Hematopoietic multipotent progenitor cell treated with erythropoietin and hydrocortisone succinate and interleukin-3 and kit ligand, for 8 days (in vitro differentiated cells): ENCODE results near the gene TMEM267.
"Not testable (repeated sequence)": the region's sequence is repeated elsewhere in the genome, so short reads cannot be mapped to it uniquely, and the experiment has no call there.

Experiments used
- DNase-seq: peaks from one replicate; pipeline ENCODE4 v3.0.0-alpha.2; 2015

Gene TMEM267

DNA sequence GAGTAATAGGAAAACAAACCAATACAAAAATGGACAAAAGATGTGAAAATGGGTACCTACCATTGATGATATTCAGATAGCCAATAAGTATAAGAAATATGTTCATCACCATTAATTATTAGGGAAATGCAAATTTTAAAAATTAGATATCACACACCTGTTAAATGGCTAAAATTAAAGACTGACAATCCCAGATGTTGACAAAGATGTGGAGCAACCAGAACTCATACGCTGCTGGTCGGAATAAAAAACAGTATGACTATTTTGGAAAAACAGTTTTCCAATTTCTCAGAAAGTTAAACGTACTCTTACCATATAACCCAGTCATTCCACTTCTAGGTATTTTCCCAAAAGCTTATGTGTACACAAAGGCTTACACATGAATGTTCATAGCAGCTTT is 27.1 kb downstream of the TMEM267 start:
- DNase-seq = no peak

DNA sequence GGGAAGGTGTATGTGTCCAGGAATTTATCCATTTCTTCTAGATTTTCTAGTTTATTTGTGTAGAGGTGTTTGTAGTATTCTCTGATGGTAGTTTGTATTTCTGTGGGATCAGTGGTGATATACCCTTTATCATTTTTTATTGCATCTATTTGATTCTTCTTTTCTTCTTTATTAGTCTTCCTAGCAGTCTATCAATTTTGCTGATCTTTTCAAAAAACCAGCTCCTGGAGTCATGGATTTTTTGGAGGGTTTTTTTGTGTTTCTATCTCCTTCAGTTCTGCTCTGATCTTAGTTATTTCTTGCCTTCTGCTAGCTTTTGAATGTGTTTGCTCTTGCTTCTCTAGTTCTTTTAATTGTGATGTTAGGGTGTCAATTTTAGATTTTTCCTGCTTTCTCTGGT is 42.1 kb downstream of the TMEM267 start:
- DNase-seq = not testable (repeated sequence)

DNA sequence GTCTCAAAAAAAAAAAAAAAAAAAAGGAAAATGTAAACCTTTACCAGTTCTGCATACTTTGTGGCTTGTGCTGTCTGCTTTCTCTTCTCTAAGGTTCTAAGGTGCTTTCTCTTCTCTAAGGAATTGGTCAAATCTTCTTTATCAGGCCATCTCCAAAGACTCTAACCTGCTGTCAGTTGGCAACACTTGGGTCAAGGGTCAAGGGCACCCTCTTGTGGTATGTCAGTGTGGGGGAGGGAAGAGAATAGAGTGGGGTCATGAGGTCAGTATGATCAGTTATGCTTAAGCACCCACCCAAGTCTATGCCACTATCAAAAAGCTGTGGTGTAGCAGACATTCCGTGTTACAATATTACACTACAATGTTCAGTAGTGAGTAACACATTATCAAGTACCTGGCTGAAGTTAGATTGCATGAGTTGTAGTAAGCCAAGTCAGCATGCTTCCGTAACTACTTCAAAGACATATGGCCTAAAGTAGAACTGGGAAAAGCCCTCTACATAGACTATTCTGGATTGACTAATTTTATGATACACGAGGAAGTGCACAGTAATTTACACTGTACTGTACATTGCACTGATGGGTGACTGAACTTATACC is 46.5 kb downstream of the TMEM267 start:
- peak; percentile 27 for DNase-seq

DNA sequence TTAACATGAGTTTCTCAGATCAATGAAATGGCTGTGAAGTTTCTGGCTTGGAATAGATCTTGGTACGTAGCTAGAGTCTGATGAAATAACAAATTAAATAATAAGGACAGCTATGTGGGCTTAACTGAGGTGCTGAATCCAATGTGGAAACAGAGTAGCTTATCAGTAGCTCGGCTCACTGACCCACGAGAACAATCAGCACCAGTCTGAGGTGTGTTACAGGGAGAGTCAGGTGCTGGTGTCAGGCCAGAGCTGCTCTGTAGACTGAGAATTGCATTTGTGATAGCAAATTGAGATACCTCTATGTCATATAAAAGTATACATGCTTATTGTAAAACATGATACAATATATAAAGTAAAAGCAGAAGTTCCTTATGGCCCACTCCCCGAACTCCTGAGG is 50.3 kb downstream of the TMEM267 start:
- DNase-seq = no peak

DNA sequence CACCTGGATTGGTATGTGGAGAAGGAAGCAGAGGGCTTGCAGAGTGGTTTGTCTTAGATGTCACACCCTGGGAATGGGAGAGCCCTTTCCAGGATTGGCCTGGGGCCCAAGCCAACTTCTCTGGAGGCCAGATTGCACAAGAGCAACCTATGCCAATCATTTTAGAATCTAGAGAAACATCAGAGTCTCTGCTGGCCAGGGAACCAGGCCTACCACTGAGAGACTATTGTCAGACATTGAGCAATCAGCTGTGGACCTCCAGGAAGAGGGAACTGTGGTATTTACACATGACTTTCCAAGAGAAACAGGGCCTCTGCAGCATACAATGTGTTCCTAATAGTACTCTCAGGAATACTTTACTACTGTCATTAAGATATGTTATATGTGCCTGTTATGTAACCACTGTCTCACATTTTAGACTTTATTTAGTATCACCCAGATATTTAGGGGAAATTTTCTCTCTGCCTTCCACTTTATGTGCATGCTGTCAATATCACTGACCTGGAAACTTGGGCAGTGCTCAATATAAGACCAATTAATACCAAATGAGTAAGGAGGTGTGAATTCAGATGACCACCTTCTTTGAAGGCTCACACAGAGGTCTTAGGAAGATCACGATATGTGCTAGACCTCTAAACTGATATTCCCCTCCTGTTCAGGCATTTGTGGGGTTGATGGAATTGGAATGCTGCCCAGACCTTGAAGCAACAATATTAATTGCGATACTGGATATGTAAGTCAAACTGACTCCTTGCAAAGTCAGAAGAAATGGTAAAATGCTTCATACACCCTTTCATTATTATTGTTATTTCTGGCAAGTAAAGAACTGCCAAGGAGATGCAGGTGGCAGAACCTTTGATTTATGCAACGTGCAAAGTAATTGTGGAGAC is 50.9 kb downstream of the TMEM267 start:
- no peak for DNase-seq

DNA sequence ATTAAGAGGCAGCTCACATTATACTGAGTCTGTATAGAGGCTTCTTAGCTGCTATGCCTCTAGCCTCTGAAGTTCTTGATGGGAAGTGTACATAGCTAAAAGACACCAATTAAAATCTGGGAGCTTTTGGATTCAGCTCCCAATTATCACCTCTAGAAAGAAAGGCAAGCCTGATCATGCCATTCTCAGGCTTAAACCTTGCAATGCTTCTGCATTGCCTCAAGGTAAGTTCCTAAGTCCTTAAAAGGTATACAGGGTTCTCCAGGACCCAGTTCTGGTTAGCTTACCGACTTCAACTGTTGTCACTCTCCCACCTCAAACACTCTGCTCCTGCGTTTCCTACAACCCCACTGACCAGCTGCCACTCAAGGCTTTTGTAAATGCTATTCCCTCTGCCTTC is 54.0 kb downstream of the TMEM267 start:
- no peak for DNase-seq

DNA sequence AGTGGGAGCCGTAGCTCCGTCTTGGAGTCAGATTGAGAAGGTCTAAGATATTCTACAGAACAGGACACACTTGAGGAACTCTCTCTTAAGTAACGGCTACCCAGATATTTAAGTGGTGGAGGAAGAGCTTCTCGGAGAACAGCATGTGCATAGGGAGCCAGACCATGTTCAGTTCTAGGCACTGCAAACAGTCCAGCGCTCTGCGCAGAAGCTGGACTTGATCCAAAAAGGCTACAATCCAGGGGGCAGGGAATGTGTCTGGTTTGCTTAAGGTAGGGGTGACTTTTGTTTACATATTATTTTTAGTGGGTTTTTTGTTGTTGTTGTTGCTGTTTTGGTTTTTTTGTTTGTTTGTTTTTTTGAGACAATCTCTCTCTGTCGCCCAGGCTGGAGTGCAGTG is 54.6 kb downstream of the TMEM267 start:
- DNase-seq = no peak

DNA sequence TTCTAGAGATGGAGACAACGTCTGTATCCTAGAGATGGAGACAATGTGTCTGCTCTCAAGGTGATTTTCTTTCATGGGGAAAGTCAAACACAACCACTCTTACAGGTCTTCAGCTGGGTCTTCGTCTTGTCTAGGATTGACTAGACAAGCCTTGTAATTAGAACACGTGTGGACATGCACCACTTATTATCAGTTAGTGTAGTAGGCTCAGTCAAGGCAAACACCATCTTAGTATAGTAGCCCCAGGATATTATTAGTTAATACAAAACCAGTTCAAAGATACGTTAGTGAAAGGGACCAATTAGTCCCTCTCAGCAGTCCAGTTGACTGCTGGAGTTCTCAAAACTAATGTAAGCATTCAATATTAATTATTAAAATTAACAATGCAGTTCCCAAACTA is 56.4 kb downstream of the TMEM267 start:
- no peak for DNase-seq

DNA sequence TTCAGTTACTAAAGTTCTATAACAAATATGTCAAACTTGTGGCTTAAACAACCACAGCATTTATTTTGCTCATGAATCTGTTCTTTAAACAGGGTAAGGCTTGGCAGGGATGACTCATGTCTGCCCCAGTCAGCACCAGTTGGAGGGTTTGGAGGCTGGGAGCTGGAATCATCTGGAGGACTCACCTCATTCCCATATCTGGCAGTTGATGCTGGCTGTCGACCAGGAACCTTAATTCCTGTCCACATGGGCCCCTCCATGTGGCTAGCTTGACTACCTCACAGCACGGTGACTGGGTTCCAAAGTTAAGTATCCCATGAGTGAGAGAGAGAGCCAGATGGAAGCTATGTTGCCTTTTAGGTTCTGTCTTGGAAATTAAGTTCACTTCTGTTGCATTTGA is 57.7 kb downstream of the TMEM267 start:
- DNase-seq = no peak

DNA sequence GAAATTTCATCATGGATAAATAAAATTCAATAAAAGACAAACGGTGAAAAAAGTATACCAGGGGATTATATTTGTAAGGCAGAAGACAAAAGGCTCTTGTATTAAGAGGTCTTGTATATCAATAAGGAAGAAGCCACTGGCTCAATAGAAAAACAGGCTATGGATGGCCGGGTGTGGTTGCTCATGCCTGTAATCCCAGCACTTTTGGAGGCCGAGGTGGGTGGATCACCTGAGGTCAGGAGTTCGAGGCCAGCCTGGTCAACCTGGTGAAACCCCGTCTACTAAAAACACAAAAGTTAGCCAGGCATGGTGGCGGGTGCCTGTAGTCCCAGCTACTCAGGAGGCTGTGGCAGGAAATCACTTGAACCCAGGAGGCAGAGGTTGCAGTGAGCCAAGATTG is 60.6 kb downstream of the TMEM267 start:
- not testable (repeated sequence) for DNase-seq

DNA sequence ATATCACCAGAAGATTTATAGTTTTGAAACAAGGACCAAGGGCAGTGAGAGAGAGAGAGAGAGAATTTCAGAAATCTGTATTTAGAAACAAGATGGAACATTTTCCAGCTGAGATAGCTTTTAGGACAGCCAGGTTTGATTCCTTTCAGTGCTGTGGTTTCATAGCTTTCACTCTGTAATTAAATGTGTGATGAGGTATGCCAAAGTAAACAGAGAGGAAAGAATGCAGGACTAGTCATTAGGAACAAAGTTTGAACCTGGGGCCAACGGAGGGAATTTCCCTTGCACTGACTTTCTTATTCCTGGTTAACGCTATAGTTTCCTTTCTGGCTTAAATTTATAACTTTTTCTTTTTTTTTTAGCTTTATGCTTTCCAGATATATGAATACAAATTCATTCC is 61.5 kb downstream of the TMEM267 start:
- DNase-seq = no peak

DNA sequence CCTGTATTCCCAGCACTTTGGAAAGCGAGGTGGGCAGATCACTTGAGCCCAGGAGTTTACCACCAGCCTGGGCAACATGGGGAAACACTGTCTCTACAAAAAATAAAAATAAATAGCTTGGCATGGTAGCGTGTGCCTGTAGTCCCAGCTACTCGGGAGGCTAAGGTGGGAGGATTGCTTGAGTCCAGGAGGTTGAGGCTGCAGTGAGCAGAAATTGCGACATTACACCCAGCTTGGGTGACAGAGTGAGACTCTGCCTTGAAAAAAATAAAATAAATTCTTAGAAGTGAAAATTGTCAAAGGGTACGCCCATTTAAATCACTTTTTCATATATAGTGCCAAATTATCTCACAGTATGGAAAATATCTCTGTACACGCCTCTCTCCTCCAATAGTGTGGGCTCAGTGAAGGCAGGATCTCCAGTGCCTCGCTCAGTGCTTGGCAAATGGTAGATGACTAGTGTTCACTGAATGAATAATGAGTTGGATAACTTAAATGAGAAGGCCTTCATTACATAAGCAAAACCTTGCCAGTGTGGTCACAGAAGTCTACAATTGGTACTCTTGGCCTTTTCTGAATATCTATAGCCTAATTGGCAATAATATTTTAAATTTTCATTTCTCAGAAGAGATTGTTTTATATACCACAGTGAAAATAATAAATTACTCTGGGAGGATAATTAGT is 62.1 kb downstream of the TMEM267 start:
- DNase-seq = no peak

DNA sequence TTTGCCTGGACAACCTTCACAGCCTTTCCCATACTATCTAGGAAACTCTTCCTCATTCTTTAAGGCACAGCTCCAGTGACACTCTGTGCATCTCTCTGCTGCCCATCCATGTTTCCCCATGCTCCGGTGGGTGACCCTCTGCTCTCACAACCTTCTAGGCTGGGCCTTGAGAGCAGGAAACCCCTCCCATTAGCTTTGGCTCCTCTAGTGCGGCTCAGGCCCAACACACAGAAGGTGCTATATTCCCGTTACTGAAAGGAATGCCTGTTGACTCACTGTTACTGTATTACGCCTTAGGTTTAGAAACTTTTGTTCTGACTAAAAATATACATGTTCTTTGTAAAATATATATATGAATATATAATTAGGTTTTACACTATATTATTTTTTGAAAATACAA is 63.4 kb downstream of the TMEM267 start:
- DNase-seq = no peak

DNA sequence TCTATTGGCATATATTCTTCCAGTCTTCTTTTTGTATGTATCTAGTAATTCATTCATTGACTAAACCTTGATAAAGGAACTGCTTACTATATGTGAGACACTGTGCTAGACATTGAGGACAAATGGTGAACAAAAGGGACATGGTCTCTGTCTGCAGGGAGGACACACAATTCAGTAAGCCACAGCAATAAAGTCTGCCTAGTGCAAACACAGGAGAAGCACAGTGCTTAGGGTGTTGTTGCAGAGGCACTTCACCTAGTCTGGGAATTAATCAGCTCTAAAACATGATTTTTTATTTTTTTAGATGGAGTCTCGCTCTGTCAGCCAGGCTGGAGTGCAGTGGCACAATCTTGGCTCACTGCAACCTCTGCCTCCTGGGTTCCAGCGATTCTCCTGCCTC is 65.1 kb downstream of the TMEM267 start:
- DNase-seq = no peak

DNA sequence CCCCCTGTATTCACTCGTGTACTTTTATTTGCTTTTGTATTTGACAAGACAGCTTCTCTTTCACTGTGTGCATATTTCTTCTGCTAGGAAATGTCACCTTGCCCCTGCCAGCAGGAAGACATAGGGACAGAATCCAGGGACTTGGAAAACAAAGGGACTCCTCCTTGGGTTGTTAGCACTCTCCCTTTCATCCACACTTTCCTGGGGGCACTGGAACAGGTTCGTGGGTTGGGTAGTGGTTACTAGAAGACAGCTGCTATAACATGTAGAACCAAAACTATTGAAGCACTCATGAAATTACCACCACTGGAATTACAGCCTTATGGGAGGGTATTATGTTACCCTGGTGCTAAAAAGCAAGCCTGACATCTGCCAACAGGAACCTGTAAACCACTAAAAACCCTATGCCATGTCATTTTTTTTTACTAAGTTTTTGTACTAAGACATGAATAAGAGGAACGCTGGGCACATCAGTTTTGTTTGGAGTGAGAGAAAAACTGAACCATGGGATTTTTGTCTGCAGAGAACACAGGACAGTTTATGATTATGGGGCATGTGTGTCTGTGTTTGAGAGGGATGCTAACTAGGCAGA is 66.8 kb downstream of the TMEM267 start:
- DNase-seq = no peak

DNA sequence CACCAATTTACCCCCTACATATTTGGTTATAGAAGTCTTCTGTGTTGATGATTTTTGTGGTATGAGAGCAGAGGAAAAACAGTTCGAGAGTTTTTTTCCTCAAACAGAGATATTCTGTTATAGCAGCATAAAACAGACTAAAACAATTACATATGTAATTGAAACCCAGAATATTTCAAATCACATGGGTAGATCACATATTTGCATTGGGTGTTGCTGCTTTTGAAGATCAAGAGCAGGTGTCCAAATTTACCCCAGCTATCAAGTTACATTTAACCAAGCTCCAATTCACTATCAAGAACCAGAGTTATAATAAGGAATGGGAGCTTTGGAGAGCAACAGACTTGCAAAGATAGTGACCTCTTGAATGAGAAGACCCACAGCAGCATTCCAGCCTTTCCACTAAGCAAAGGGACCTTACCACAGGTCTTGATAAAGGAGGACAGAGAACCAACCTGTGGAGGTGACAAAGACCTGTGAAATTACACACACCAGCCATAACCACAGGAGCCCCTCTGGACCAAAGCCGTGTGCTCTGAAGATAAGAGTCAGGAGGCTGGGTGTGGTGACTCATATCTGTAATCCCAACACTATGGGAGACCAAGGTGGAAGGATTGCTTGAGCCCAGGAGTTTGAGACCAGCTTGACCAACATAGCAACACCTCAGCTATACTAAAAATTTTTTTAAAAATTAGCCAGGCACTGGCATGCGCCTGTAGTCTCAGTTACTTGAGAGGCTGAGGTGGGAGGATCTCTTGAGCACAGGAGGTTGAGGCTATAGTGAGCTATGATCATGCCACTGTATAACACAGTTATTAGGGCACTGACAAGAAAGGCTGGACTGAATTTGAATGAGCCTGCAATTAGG is 67.5 kb downstream of the TMEM267 start:
- DNase-seq = peak; percentile 83

DNA sequence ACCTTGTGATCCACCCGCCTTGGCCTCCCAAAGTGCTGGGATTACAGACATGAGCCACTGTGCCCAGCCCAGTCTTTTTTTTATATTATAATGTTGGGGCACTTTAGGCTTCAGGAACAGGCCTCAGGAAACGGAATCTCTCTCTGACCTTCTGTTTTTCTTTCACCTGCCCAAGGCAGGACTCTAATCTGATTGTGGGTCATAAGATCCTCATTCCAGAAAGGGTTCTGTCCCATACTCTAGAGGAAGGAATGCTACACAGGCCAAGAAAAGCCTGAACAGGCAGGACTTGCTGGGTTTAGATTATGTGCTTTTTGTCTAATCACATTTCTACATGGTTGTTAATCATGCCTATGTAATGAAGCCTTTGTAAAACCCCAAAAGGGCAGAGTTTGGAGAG is 69.7 kb downstream of the TMEM267 start:
- no peak for DNase-seq

DNA sequence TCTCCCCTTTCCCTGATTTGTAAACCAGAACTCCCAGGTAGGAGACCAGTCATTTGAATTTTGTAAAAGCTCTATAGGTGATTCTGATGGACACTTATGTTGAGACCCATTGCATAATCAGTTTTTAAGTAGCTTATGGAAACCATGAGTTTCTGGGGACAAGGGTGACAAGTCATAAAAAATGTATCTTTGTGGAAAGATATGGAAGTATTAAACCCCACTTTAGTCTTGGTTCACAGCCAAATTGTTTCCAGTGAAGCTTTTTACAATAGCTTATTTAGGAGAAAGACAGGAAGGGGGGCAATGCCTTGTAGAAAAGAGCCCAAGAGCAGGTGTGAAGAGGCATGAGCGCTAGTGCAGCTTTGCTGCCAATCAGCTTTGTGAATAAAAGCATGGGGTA is 71.0 kb downstream of the TMEM267 start:
- no peak for DNase-seq

DNA sequence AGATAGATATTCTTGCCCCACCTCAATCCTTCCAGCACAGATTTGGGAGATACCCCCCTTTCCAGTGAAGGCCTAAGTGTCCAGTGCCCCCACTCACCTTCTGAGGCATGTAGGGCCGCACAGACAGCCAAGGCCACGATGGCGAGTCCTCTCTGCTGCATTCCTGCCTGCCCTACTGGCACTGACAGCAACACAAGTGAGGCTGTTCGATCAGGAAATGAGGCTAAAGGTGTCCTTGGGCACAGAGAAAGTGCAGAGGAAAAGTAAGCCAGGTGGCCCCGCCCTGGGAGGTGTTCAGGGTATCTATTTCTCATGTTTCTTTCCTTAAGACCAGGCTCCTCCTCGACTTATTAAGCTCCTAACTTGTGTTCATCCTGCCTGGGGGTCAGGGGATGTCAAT is 71.5 kb downstream of the TMEM267 start, which contains the start of gene CCL28:
Gene CCL28 (minus strand): TSS at position 236 of the 400 bp plus-strand sequence. CDS start 75 bp downstream, at position 161.
- DNase-seq = no peak

DNA sequence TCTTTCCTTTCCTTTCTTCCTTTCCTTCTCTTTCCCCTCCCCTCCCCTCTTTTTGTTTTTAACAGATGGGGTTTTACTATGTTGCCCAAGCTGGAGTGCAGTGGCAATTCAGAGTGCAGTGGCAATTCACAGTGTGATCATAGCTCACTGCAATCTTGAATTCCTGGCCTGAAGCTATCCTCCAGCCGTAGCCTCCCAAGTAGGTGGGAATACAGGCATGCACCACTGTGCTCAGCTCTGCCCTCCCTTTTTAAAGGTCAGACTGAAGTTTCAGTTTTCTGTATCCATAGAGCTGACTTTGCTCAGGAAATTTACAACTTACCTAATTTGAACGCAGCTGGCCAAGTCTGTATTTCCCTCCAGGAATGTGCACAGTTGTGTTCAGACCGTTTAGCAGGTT is 72.2 kb downstream of the TMEM267 start:
- DNase-seq = no peak

DNA sequence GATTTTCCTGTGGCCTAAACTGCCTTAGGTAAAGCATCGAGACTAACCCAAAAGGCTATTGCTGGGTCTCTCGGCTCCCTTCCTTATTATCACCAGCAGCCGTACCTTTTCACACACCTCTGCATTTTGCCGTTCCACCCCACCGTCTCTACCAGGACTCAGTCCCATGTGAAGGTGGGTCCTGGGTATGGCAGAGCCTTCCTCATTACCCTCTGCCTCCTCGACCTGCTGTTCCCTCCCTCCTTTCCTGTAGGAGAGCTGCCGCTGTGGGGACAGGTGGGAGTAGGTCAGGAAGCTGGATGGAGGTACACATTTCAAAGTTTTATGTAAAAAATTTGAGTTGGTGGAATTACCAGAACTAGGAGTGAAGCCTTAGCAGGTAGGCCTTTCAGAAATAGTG is 73.3 kb downstream of the TMEM267 start:
- no peak for DNase-seq

DNA sequence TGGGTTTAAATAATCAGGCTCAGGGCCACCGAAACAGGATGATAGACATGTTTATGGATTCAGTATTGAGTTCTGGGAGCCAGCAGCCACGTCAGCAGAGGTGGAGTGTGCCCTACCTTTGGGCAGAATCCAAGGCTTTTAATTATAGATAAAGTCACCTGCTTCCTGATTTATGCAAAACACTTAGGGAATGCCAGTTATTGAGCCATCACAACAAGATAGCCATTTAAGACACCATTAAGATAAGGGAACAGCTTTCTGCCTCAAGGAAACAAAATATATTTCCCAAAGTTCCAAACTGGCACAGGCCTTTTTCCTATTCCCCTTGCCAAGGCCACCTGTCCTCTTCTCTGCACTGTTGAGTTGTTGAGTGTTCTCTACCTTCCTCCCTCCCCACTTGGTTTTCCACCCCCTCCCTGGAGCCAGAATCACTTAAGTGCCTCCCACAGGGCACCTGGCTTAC is 73.8 kb downstream of the TMEM267 start:
- no peak for DNase-seq
